Putamen (tissue), 1 donor: ENCODE results near the gene CHST2.
"Not testable (repeated sequence)": the region's sequence is repeated elsewhere in the genome, so short reads cannot be mapped to it uniquely, and the experiment has no call there.

Experiments used
- DNase-seq: peaks from one replicate; pipeline ENCODE4 v3.0.0-alpha.2; 2016; ENCODE audit warnings: low spot score

Gene CHST2

GRCh38 chr3:143132246-143132980 is 12.8 kb downstream of the CHST2 start:
- DNase-seq: no peak

- no peak for DNase-seq
Observed at GRCh38 chr3:143134471-143134870, 14.9 kb downstream of the CHST2 start.

- peak; percentile 69 for DNase-seq
Observed at GRCh38 chr3:143135150-143135549, 15.6 kb downstream of the CHST2 start.

GRCh38 chr3:143137435-143138036 is 18.0 kb downstream of the CHST2 start:
- no peak for DNase-seq

- no peak for DNase-seq
Observed at GRCh38 chr3:143138953-143139352, 19.4 kb downstream of the CHST2 start.

- no peak for DNase-seq
Observed at GRCh38 chr3:143139762-143140161, 20.2 kb downstream of the CHST2 start.

- no peak for DNase-seq
Observed at GRCh38 chr3:143140550-143140949, 21.0 kb downstream of the CHST2 start.

GRCh38 chr3:143142354-143142753 is 22.8 kb downstream of the CHST2 start:
- no peak for DNase-seq

GRCh38 chr3:143145906-143146305 is 26.3 kb downstream of the CHST2 start:
- no peak for DNase-seq

GRCh38 chr3:143146486-143147274 is 27.1 kb downstream of the CHST2 start:
- DNase-seq: no peak

GRCh38 chr3:143147707-143148106 is 28.1 kb downstream of the CHST2 start:
- DNase-seq: no peak

GRCh38 chr3:143150071-143150470 is 30.5 kb downstream of the CHST2 start:
- no peak for DNase-seq

- DNase-seq: no peak
Observed at GRCh38 chr3:143151004-143151731, 31.6 kb downstream of the CHST2 start.

- no peak for DNase-seq
Observed at GRCh38 chr3:143152043-143152442, 32.5 kb downstream of the CHST2 start.

GRCh38 chr3:143155756-143156155 is 36.2 kb downstream of the CHST2 start:
- no peak for DNase-seq

GRCh38 chr3:143158014-143158988 is 38.7 kb downstream of the CHST2 start:
- DNase-seq: no peak

GRCh38 chr3:143160437-143160836 is 40.9 kb downstream of the CHST2 start:
- DNase-seq: no peak

- DNase-seq: no peak
Observed at GRCh38 chr3:143163562-143164100, 44.1 kb downstream of the CHST2 start.

GRCh38 chr3:143165211-143165610 is 45.6 kb downstream of the CHST2 start:
- DNase-seq: no peak

GRCh38 chr3:143165612-143166285 is 46.2 kb downstream of the CHST2 start:
- DNase-seq: not testable (repeated sequence)
